ENCODE results near the gene TCAF1.
A peak's percentile ranks its signal among the peaks of the same experiment; 100 is the strongest.

The TCAF1 gene, protein sequence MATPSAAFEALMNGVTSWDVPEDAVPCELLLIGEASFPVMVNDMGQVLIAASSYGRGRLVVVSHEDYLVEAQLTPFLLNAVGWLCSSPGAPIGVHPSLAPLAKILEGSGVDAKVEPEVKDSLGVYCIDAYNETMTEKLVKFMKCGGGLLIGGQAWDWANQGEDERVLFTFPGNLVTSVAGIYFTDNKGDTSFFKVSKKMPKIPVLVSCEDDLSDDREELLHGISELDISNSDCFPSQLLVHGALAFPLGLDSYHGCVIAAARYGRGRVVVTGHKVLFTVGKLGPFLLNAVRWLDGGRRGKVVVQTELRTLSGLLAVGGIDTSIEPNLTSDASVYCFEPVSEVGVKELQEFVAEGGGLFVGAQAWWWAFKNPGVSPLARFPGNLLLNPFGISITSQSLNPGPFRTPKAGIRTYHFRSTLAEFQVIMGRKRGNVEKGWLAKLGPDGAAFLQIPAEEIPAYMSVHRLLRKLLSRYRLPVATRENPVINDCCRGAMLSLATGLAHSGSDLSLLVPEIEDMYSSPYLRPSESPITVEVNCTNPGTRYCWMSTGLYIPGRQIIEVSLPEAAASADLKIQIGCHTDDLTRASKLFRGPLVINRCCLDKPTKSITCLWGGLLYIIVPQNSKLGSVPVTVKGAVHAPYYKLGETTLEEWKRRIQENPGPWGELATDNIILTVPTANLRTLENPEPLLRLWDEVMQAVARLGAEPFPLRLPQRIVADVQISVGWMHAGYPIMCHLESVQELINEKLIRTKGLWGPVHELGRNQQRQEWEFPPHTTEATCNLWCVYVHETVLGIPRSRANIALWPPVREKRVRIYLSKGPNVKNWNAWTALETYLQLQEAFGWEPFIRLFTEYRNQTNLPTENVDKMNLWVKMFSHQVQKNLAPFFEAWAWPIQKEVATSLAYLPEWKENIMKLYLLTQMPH

DNA sequence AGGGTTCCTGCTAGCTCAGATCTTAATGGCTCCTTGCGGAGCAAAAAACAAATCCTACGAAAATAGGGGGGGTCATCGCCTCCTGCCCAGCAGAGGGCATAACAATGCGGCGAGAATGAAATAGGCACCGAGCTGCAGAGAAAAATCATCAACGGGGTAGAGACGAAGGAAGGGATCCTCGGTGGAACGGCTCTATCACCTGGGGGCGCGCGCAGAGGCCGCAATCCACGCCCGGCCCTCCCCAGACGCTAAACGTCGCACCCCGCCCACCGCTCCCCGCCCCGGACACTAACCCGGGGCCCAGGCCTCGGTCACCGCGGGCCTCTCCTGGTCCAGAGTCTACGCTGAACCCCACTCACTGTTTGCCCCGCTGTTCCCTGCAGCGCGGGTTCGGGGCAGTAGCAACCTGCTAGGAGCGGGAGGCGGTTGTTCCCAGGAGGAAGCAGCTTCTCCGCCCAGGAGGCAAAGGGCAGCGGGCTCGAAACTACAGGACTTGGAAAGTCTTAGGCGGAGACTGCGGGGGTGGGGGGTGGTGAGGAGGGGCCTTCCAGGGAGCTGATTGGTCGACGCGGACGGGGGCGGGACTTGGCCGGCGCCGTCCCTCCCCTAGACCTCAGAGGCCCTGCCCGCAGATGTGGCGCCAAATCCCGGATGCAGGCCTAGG is at the start of gene TCAF1:
TCAF1 (minus strand) TSS at position 509 of the 664 bp plus-strand sequence. CDS start 25,568 bp downstream, outside the sequence.
- DNase-seq (ENCODE audit: low read depth), result peak; percentile 79

GRCh38 chr7:143948733-143949132 is 46.8 kb upstream of the TCAF1 start:
- no peak for DNase-seq (ENCODE audit: low read depth)

- DNase-seq (ENCODE audit: low read depth), result no peak
Observed at GRCh38 chr7:143947111-143947510, 45.1 kb upstream of the TCAF1 start.

DNA sequence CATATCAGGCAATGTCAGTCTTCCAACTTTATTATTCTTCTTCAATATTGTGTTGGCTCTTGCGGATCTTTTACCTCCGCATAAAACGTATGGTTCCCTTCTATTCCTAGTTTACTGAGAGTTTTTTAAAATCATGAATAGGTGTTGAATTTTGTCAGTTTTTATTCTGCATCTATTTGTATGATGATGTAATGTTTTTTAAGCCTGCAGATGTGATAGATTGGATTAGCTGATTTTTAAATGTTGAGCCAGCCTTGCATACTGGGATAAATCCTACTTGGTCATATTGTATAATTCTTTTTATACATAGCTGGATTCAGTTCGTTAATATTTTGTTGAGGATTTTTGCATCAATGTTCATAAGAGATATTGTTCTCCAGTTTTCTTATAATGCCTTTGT is 43.4 kb upstream of the TCAF1 start:
- DNase-seq (ENCODE audit: low read depth), result no peak

DNA sequence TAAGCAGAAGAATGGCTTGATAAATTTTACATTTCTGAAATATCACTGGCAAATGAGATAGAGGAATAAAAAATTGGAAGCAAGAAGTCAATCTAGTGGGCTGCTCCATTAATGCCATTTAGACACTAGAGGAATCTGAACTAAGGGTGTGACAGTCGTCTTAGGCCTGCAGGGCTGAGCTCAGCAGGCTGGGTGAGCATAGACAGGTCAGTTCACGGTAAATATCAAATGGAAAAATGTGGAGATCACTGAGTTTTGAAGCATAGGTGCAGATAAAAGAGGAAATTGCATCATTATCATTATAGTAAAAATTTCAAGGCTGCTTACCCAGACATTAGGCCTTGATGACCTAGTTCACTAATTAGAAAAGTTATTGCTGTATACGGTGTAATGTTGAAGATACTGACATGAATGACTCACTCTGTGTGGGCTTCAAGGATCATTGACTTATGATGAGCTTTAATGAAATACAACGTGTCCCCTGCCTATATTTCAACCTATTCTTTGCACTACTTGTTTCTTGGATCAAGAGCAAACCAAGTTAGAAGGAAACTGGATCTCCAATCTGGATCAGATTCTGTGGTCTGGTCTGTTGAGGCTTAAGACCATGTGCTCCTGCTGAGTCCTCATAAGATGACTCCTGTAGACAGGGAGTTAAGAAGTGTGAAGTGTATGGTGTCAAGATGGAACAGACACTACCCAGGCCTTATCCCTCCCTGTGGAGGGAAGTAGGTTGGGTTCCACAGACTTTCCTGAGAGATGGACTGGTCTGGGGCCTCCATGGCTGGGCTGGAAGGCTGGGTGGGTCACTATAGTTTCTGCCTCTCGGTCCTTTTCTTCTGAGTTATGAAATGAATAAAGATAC is 36.6 kb upstream of the TCAF1 start:
- DNase-seq (ENCODE audit: low read depth), result no peak

GRCh38 chr7:143936087-143937009 is 34.4 kb upstream of the TCAF1 start:
- no peak for DNase-seq (ENCODE audit: low read depth)

DNA sequence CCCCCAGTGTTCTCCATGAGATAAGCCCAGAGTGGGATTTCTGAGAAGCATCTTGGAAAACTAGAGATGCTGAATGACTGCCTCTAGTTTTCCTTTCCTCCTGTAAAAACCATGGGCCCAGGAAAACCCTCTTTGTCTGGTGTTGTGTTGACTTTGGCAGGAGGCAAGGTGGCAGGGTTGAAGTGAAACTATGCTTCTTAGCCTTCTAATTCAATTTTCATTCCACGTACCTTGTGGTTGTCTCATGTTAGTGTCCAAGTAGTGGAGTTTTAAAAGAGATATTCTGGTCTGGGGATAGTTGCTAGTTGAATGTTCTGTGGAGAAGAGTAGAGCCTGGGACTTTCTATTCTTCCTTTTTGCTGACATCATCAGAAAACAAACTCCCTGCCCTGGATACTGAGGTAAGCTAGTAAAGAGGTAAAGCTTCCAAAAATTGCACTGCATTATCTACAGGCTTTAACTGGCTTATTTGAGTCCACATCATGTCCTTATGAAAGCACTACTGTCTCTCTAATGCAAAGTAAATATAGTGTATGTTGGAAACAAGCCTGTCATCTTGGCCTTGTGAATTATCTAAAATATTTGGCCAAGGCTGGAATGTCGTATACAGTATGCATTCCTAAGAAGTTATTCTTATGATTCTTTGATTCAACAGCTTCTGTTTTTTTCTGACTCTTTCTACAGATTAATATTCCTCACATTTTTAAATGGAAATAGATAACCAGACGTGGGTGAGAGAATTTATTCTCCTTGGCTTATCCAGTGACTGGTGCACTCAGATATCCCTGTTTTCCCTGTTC is 32.8 kb upstream of the TCAF1 start, which contains the start of gene OR2F2:
OR2F2 (plus strand) TSS at position 708 of the 800 bp plus-strand sequence; CDS start at position 708, 0 bp downstream.
- DNase-seq (ENCODE audit: low read depth), result no peak

DNA sequence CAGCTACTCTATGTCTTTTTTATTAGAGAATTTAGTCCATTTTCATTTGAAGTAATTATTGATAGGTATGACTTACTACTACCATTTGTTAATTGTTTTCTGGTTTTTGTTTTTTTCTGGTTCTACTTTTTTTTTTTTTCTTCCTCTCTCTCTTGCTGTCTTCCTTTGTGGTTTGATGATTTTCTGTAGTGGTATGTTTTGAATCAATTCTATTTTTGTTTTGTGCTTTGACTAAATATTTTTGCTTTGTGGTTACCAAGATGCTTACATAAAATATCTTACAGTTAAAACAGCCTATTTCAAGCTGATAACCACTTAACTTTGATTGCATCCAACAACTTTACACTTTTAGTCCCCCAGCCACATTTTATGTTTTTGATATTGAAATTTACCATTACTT is 29.8 kb upstream of the TCAF1 start:
- DNase-seq (ENCODE audit: low read depth), result no peak

- DNase-seq (ENCODE audit: low read depth), result no peak
Observed at GRCh38 chr7:143929224-143929920, 27.4 kb upstream of the TCAF1 start.

- no peak for DNase-seq (ENCODE audit: low read depth)
Observed at GRCh38 chr7:143924851-143925250, 22.9 kb upstream of the TCAF1 start.

- DNase-seq (ENCODE audit: low read depth), result no peak
Observed at GRCh38 chr7:143914938-143915652, 13.1 kb upstream of the TCAF1 start.

- DNase-seq (ENCODE audit: low read depth), result no peak
Observed at GRCh38 chr7:143913945-143914615, 12.1 kb upstream of the TCAF1 start.

GRCh38 chr7:143910473-143911248 is 8.7 kb upstream of the TCAF1 start:
- DNase-seq (ENCODE audit: low read depth), result no peak

DNA sequence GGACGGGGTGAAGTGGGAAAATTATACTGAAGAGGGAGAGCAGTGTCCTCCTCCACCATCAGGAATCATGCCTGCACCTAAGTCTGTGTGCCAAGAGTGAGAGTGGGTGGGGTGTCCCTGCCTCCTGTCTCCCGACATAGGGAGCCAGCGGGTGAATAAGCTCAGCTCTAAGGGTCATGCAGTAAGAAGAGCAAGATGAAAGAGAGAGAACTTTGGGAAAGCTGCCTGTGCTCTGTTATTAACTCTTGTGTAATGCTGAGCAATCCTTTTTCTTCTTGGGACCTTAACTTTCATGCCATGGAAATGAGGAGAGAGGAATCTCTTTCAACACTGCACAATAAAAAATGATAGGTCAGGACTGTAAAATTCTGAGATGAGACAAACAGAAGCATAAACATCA is 7.9 kb upstream of the TCAF1 start:
- DNase-seq (ENCODE audit: low read depth), result no peak

DNA sequence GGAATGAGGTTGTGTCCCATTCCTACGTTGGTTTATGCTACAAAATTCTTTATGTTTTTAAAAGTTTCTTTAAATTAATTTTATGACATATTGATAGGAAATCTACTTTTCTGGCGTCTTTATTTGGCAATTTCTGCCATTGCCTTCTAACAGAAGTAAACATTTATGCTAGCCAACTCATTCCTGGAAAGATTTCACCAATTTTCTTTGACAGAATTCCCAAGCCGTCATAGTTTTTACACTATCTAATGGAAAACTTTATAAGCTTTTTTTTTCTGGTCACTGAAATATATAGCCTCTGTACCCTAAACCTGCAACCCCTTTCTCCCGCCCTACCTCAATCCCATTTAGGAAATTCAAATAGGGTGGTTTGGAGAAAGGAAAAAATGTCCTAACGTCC is 6.1 kb upstream of the TCAF1 start:
- DNase-seq (ENCODE audit: low read depth), result no peak

DNA sequence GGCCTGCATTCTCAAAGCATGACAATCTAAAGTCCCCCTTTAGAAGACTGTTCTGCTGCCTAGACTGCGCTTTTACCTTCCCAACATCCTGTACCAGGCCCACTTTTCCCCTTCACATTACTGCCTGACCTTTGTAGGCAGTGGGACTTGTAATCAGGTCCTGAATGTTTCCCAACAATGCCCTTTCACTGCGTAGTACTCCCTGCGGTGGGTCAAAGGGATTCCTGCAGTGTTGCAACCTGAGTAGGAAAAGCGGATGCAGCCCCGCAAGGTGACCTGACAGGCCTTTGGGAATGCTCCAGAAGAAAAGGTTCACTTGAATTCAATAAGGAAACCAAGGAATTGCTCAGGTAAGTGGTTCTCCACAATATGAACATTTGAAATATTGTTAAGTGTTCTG is 4.9 kb upstream of the TCAF1 start:
- no peak for DNase-seq (ENCODE audit: low read depth)

- DNase-seq (ENCODE audit: low read depth), result no peak
Observed at GRCh38 chr7:143906151-143906550, 4.2 kb upstream of the TCAF1 start.
